HK-2 (cell line): ENCODE data around the gene TRIP11.

Experiments
- DNase-seq: peaks from one replicate; pipeline ENCODE4 v3.0.0-alpha.2; 2018; ENCODE audit not compliant: unreplicated experiment

The TRIP11 gene

GRCh38 chr14:92010644-92011043 lies 29.2 kb downstream of the TRIP11 start:
- DNase-seq, result no peak

- DNase-seq, result no peak
Measured at GRCh38 chr14:92009604-92010003, 30.3 kb downstream of the TRIP11 start.

- no peak for DNase-seq
Measured at GRCh38 chr14:92005019-92005418, 34.8 kb downstream of the TRIP11 start.

- DNase-seq, result no peak
Measured at GRCh38 chr14:92004062-92004461, 35.8 kb downstream of the TRIP11 start.

- no peak for DNase-seq
Measured at GRCh38 chr14:91998667-91999570, 40.9 kb downstream of the TRIP11 start.

- DNase-seq, result no peak
Measured at GRCh38 chr14:91997492-91997891, 42.4 kb downstream of the TRIP11 start.

- no peak for DNase-seq
Measured at GRCh38 chr14:91996948-91997371, 42.9 kb downstream of the TRIP11 start.

GRCh38 chr14:91987192-91987591 lies 52.7 kb downstream of the TRIP11 start:
- DNase-seq, result no peak

- no peak for DNase-seq
Measured at GRCh38 chr14:91985521-91986255, 54.2 kb downstream of the TRIP11 start.

- no peak for DNase-seq
Measured at GRCh38 chr14:91985008-91985407, 54.9 kb downstream of the TRIP11 start.

- DNase-seq, result no peak
Measured at GRCh38 chr14:91983588-91983987, 56.3 kb downstream of the TRIP11 start.

- no peak for DNase-seq
Measured at GRCh38 chr14:91980157-91980556, 59.7 kb downstream of the TRIP11 start.

- DNase-seq, result no peak
Measured at GRCh38 chr14:91977884-91978283, 62.0 kb downstream of the TRIP11 start.

- no peak for DNase-seq
Measured at GRCh38 chr14:91975763-91976162, 64.1 kb downstream of the TRIP11 start.

- no peak for DNase-seq
Measured at GRCh38 chr14:91971188-91971778, 68.6 kb downstream of the TRIP11 start.

GRCh38 chr14:91968280-91968679 lies 71.6 kb downstream of the TRIP11 start:
- DNase-seq, result no peak

GRCh38 chr14:91964724-91965123 lies 75.1 kb downstream of the TRIP11 start:
- DNase-seq, result no peak

GRCh38 chr14:91964011-91964410 lies 75.8 kb downstream of the TRIP11 start:
- DNase-seq, result no peak

GRCh38 chr14:91963465-91963864 lies 76.4 kb downstream of the TRIP11 start:
- no peak for DNase-seq

GRCh38 chr14:91961297-91962220 lies 78.3 kb downstream of the TRIP11 start:
- no peak for DNase-seq

- no peak for DNase-seq
Measured at GRCh38 chr14:91957876-91958313, 82.0 kb downstream of the TRIP11 start.
